Omental fat pad (tissue), 4 donors: Measurements from ENCODE around the gene IKZF4. TPM values are rescaled to one million over a fixed set of nuclear protein-coding genes. Genes with fewer than 3 reads are reported as not detected.
"Not testable (repeated sequence)": the region's sequence is repeated elsewhere in the genome, so short reads cannot be mapped to it uniquely, and the experiment has no call there.

Experiments used
- ATAC-seq: fragments of 150-250 bp; one replicate; pipeline ENCODE4 v1.9.1; 2016; ENCODE audit warnings: mild to moderate bottlenecking, moderate library complexity; ENCODE audit not compliant: low FRiP score
- DNase-seq: peaks from one replicate; pipeline ENCODE4 v3.0.0-alpha.2; 2019; ENCODE audit warnings: low spot score
- CTCF ChIP-seq, 3 donors: fragments of 450-650 bp; IDR thresholded peaks; one replicate each; pipeline ENCODE4 v1.5.1; 2016 to 2017; ENCODE audit warnings: antibody characterized with exemption in 3 of 3, mild to moderate bottlenecking in 3 of 3, moderate library complexity in 2 of 3
- total RNA-seq, 4 donors: library from RNA; depleted of rRNA; stranded (reverse); fragments of >200 nt; gene quantifications; one replicate each; pipeline ENCODE4 v1.1.0, GENCODE V29; 2016

Gene IKZF4
- total RNA-seq, 4 donors from 2014 or later = 4.4 to 10.3 (median 6.6) TPM

GRCh38 chr12:56062996-56063395 lies 42.2 kb downstream of the IKZF4 start:
- no peak for TF ChIP-seq CTCF (IDR thresholded peaks at IDR 0.05)
- DNase-seq (no peak), ATAC-seq (no peak)

GRCh38 chr12:56071648-56072047 lies 50.8 kb downstream of the IKZF4 start:
- no peak for TF ChIP-seq CTCF (IDR thresholded peaks at IDR 0.05)
- no peak for ATAC-seq

GRCh38 chr12:56074396-56074795 lies 53.6 kb downstream of the IKZF4 start:
- TF ChIP-seq CTCF (IDR thresholded peaks at IDR 0.05) = no peak
- no peak for DNase-seq
- no peak for ATAC-seq

More at GRCh38 chr12:56071648-56072047, 50.8 kb downstream of the IKZF4 start:
- no peak for DNase-seq

- DNase-seq, ATAC-seq: not testable (repeated sequence)
Observed at GRCh38 chr12:56077966-56078365, 57.1 kb downstream of the IKZF4 start.

- ATAC-seq (no peak), DNase-seq (no peak)
- TF ChIP-seq CTCF (IDR thresholded peaks at IDR 0.05) = no peak
Observed at GRCh38 chr12:56078427-56078826, 57.6 kb downstream of the IKZF4 start.

- DNase-seq = peak; percentile 54
- TF ChIP-seq CTCF (IDR thresholded peaks at IDR 0.05) = peak in 1 of 3 donors; percentile 19
Observed at GRCh38 chr12:56078931-56079722, 58.3 kb downstream of the IKZF4 start.

GRCh38 chr12:56079723-56080555 lies 59.1 kb downstream of the IKZF4 start, which contains the start of gene ERBB3:
Gene ERBB3, plus strand, starts transcription at chr12:56080165. Its CDS starts 136 bp downstream, at chr12:56080301.
- no peak for TF ChIP-seq CTCF (IDR thresholded peaks at IDR 0.05)
- peak; percentile 95 for ATAC-seq
- DNase-seq = peak; percentile 49

More at GRCh38 chr12:56078931-56079722, 58.3 kb downstream of the IKZF4 start:
- ATAC-seq = peak; percentile 88
